ENCODE measurements around the gene FBXL17.

- TF ChIP-seq CTCF (IDR thresholded peaks at IDR 0.05) (no peak), POLR2A (IDR thresholded peaks at IDR 0.05; ENCODE audit: low read depth) (no peak)
Measured at GRCh38 chr5:108060340-108060739, 321.6 kb downstream of the FBXL17 start.

Measured in esophagus muscularis mucosa (tissue), 3 donors.